Activated CD8-positive, alpha-beta memory T cell treated with anti-CD3 and anti-CD28 coated beads for 4 hours (primary cell): ENCODE measurements around the gene SLFNL1.

ENCODE experiments used
- DNase-seq, 2 donors: peaks; one replicate each; pipeline ENCODE4 v3.0.0-alpha.2; 2020; ENCODE audit warnings: low read depth in 2 of 2

SLFNL1 gene

GRCh38 chr1:40986956-40987355 is 34.6 kb downstream of the SLFNL1 start:
- DNase-seq: no peak

- DNase-seq: no peak
Measured at GRCh38 chr1:40986328-40986783, 35.2 kb downstream of the SLFNL1 start.

GRCh38 chr1:40985875-40986274 is 35.6 kb downstream of the SLFNL1 start:
- DNase-seq: no peak

- DNase-seq: no peak
Measured at GRCh38 chr1:40985161-40985560, 36.4 kb downstream of the SLFNL1 start.

- DNase-seq: no peak
Measured at GRCh38 chr1:40984531-40984930, 37.0 kb downstream of the SLFNL1 start.

- no peak for DNase-seq
Measured at GRCh38 chr1:40984066-40984465, 37.5 kb downstream of the SLFNL1 start.

GRCh38 chr1:40983286-40983685 is 38.2 kb downstream of the SLFNL1 start:
- DNase-seq: no peak

GRCh38 chr1:40982721-40983120 is 38.8 kb downstream of the SLFNL1 start:
- no peak for DNase-seq

- no peak for DNase-seq
Measured at GRCh38 chr1:40981691-40982448, 39.7 kb downstream of the SLFNL1 start.

GRCh38 chr1:40980453-40981121 is 40.9 kb downstream of the SLFNL1 start:
- peak in 1 of 2 donors; percentile 23 for DNase-seq

- DNase-seq: no peak
Measured at GRCh38 chr1:40980068-40980452, 41.5 kb downstream of the SLFNL1 start.

GRCh38 chr1:40979241-40980067 is 42.1 kb downstream of the SLFNL1 start, which contains the start of gene CTPS1:
Gene CTPS1, plus strand, starts transcription at chr1:40979696. Its CDS starts 3,595 bp downstream, at chr1:40983291.
- DNase-seq: peak; percentile 90 to 91

GRCh38 chr1:40978886-40979240 is 42.7 kb downstream of the SLFNL1 start:
- no peak for DNase-seq

- DNase-seq: no peak
Measured at GRCh38 chr1:40977716-40978115, 43.8 kb downstream of the SLFNL1 start.

GRCh38 chr1:40976952-40977690 is 44.4 kb downstream of the SLFNL1 start:
- no peak for DNase-seq

GRCh38 chr1:40974945-40975344 is 46.6 kb downstream of the SLFNL1 start:
- no peak for DNase-seq

- DNase-seq: no peak
Measured at GRCh38 chr1:40973912-40974311, 47.6 kb downstream of the SLFNL1 start.

GRCh38 chr1:40971966-40972365 is 49.6 kb downstream of the SLFNL1 start:
- DNase-seq: no peak

- no peak for DNase-seq
Measured at GRCh38 chr1:40969445-40969844, 52.1 kb downstream of the SLFNL1 start.

- no peak for DNase-seq
Measured at GRCh38 chr1:40966417-40966816, 55.1 kb downstream of the SLFNL1 start.
